Liver (tissue), 9 donors: ENCODE data around the gene TBCA. TPM values are rescaled to one million over a fixed set of nuclear protein-coding genes. Genes with fewer than 3 reads are reported as not detected.

ENCODE experiments used
- DNase-seq: peaks from one replicate; pipeline ENCODE4 v3.0.0-alpha.2; 2017; ENCODE audit warnings: low spot score
- H3K27ac ChIP-seq, 2 donors: one replicate each; pipeline ENCODE4 v1.7.0; 2013; ENCODE audit warnings: inconsistent platforms in 2 of 2, low read length in 2 of 2, control low read depth in 1 of 2, low read depth in 1 of 2, mild to moderate bottlenecking in 1 of 2
- H3K27me3 ChIP-seq, 4 donors: one replicate each; pipeline versions ENCODE4 v1.6.1 to v1.7.0; 2013; ENCODE audit warnings: low read length in 3 of 4, inconsistent platforms in 1 of 4, mild to moderate bottlenecking in 1 of 4, moderate library complexity in 1 of 4; ENCODE audit not compliant: control insufficient read depth in 4 of 4, insufficient read depth in 4 of 4
- H3K36me3 ChIP-seq, 4 donors: one replicate each; pipeline versions ENCODE4 v1.6.1 to v1.7.0; 2013; ENCODE audit warnings: low read length in 3 of 4, mild to moderate bottlenecking in 3 of 4, low read depth in 1 of 4, moderate library complexity in 1 of 4; ENCODE audit not compliant: control insufficient read depth in 4 of 4, insufficient read depth in 3 of 4
- H3K4me1 ChIP-seq, 4 donors: one replicate each; pipeline versions ENCODE4 v1.6.1 to v1.7.0; 2013; ENCODE audit warnings: low read length in 3 of 4, mild to moderate bottlenecking in 3 of 4, moderate library complexity in 1 of 4; ENCODE audit not compliant: control insufficient read depth in 4 of 4, insufficient read depth in 4 of 4
- H3K4me3 ChIP-seq, 3 donors: one replicate each; pipeline versions ENCODE4 v1.6.1 to v1.7.0; 2013; ENCODE audit warnings: low read length in 3 of 3, control low read depth in 1 of 3, low read depth in 1 of 3, mild to moderate bottlenecking in 1 of 3
- H3K9ac ChIP-seq, 2 donors: one replicate each; pipeline ENCODE4 v1.7.0; 2013; ENCODE audit warnings: low read length in 2 of 2, mild to moderate bottlenecking in 2 of 2, moderate library complexity in 2 of 2, control low read depth in 1 of 2, low read depth in 1 of 2
- H3K9me3 ChIP-seq, 4 donors: one replicate each; pipeline versions ENCODE4 v1.6.1 to v1.7.0; 2013; ENCODE audit warnings: low read length in 3 of 4; ENCODE audit not compliant: control insufficient read depth in 4 of 4
- ATF3 ChIP-seq: IDR thresholded peaks from 2 replicates; pipeline ENCODE4 v1.6.1; 2016; ENCODE audit warnings: antibody characterized with exemption
- EGR1 ChIP-seq, 2 donors: IDR thresholded peaks; 2 replicates each; pipeline ENCODE4 v1.6.1; 2016 to 2018; ENCODE audit warnings: antibody characterized with exemption in 2 of 2, low read depth in 2 of 2
- FOXA1 ChIP-seq: IDR thresholded peaks from 2 replicates; pipeline ENCODE4 v1.6.1; 2016; ENCODE audit warnings: antibody characterized with exemption
- FOXA2 ChIP-seq: IDR thresholded peaks from 2 replicates; pipeline ENCODE4 v1.6.1; 2016; ENCODE audit warnings: antibody characterized with exemption
- GABPA ChIP-seq, 2 donors: IDR thresholded peaks in 1 of 2; conservative IDR thresholded peaks in 1 of 2; 2 replicates each; pipeline ENCODE4 v1.6.1; 2016; ENCODE audit warnings: antibody characterized with exemption in 2 of 2, mild to moderate bottlenecking in 1 of 2, moderate library complexity in 1 of 2
- HNF4A ChIP-seq, 2 donors: conservative IDR thresholded peaks; 2 replicates each; pipeline ENCODE4 v1.6.1; 2016; ENCODE audit warnings: antibody characterized with exemption in 2 of 2, mild to moderate bottlenecking in 2 of 2
- HNF4G ChIP-seq: IDR thresholded peaks from 2 replicates; pipeline ENCODE4 v1.6.1; 2016; ENCODE audit warnings: antibody characterized with exemption
- JUND ChIP-seq, 2 donors: IDR thresholded peaks; 2 replicates each; pipeline ENCODE4 v1.6.1; 2016; ENCODE audit warnings: antibody characterized with exemption in 2 of 2
- MAX ChIP-seq: IDR thresholded peaks from 2 replicates; pipeline ENCODE4 v1.6.1; 2016; ENCODE audit warnings: antibody characterized with exemption
- NR2F2 ChIP-seq: IDR thresholded peaks from 2 replicates; pipeline ENCODE4 v1.6.1; 2016; ENCODE audit warnings: antibody characterized with exemption
- RAD21 ChIP-seq, 2 donors: IDR thresholded peaks; 2 replicates each; pipeline ENCODE4 v1.6.1; 2016; ENCODE audit warnings: antibody characterized with exemption in 2 of 2, mild to moderate bottlenecking in 2 of 2
- RXRA ChIP-seq, 2 donors: IDR thresholded peaks; 2 replicates each; pipeline ENCODE4 v1.6.1; 2017 to 2018; ENCODE audit warnings: antibody characterized with exemption in 2 of 2, mild to moderate bottlenecking in 1 of 2
- SP1 ChIP-seq: IDR thresholded peaks from 2 replicates; pipeline ENCODE4 v1.6.1; 2018; ENCODE audit warnings: antibody characterized with exemption, mild to moderate bottlenecking
- TAF1 ChIP-seq: conservative IDR thresholded peaks from 2 replicates; pipeline ENCODE4 v1.6.1; 2016; ENCODE audit warnings: antibody characterized with exemption, mild to moderate bottlenecking
- YY1 ChIP-seq: IDR thresholded peaks from 2 replicates; pipeline ENCODE4 v1.6.1; 2016; ENCODE audit warnings: antibody characterized with exemption, mild to moderate bottlenecking
- WGBS: extraction: QIAGEN DNeasy Blood & Tissue Kit; methylation state at CpG from one replicate; pipeline ENCODE4 v1.1.7; 2013; 5-methylcytosine and 5-hydroxymethylcytosine counted together
- polyA plus RNA-seq, 2 donors: library from polyadenylated mRNA; stranded (reverse) in 1 of 2; unstranded in 1 of 2; fragments of 200-250 nt in 1 of 2; fragments of >200 nt in 1 of 2; fragmentation: Nextera tagmentation in 1 of 2; extraction: Ambion mirVana in 1 of 2; gene quantifications; one replicate each; pipeline versions ENCODE4 v1.2.1 to v1.2.3, GENCODE V29; 2013 to 2015
- total RNA-seq, 2 donors: library from RNA; depleted of rRNA; stranded (reverse); fragments of >200 nt; gene quantifications; one replicate each; pipeline ENCODE4 v1.2.3, GENCODE V29; 2014
- TF ChIP-seq, protein P1 (sequence below): IDR thresholded peaks from 2 replicates; pipeline ENCODE4 v1.6.1; 2016; ENCODE audit warnings: antibody characterized with exemption, mild to moderate bottlenecking
- TF ChIP-seq, protein P2 (sequence below): fragments of 150-350 bp; IDR thresholded peaks from 2 replicates; pipeline ENCODE4 v1.5.1; 2017; ENCODE audit warnings: improper control_type of control experiment, low read depth, low read length; ENCODE audit not compliant: missing input control
- TF ChIP-seq, protein P3 (sequence below): IDR thresholded peaks from 2 replicates; pipeline ENCODE4 v1.6.1; 2016; ENCODE audit warnings: antibody characterized with exemption
- donor health status: healthy.
- donor health status: healthy.
- donor health status: healthy.
- donor health status: healthy.
- donor health status: healthy.

The TBCA gene
- total and polyA plus RNA-seq, 4 donors = 62.5 to 338 (median 107) TPM

DNA sequence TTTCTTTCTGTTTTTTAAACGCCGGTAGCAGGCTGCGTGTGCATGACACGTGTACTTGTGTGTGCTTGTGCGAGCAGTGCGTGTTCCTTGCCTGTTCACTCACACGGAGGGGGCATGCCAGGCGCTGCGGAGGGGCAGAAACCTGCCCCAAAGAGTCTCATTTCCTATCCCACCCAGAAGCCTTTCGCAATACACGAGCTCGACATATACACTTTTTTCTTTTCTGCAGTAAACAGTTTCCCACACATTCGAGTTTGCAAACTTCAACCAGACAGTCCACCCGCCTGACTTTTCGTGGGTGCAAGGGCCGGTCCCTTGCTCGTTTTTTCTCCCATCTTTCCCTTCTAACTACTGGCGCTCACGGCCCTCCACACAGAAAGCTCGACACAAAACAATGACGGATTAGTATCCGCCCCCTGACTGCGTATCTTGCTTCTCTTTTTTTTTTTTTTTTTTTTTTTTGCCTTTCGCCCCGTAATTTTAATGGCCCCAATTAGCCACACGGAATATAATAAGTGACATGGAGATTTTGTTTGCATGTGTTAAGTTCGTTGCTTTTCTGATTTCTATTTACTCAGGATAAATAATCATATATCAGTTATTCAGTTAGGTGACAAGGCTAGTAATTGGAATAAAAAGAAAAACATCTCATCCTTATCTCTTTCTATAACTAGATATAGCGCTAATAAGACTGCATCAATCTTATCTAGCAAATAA lies 132.3 kb downstream of the TBCA start:
- H3K27ac ChIP-seq = no peak overlapping the region
- no peak for DNase-seq
- no peaks in the 10 kb centered on the region for H3K36me3 ChIP-seq
- H3K9ac ChIP-seq = no peak overlapping the region
- peaks cover 0 to 3% (median 0%) of the 10 kb centered on the region in 4 donors for H3K9me3 ChIP-seq
- peaks cover 4 to 22% (median 16%) of the 10 kb centered on the region in 4 donors for H3K4me1 ChIP-seq
- 9% methylated on average over 28 of the region's 28 CpGs for WGBS
- no peak overlapping the region for H3K4me3 ChIP-seq
- TF ChIP-seq ATF3 (no peak), JUND (IDR thresholded peaks at IDR 0.05) (no peak), RAD21 (IDR thresholded peaks at IDR 0.05) (no peak), GABPA (IDR thresholded peaks at IDR 0.05 in 1 of 2, conservative IDR thresholded peaks at IDR 0.05 in 1 of 2) (no peak), RXRA (IDR thresholded peaks at IDR 0.05) (no peak), MAX (no peak), NR2F2 (no peak), YY1 (no peak), TAF1 (no peak), SP1 (no peak)
- TF ChIP-seq, protein P1, sequence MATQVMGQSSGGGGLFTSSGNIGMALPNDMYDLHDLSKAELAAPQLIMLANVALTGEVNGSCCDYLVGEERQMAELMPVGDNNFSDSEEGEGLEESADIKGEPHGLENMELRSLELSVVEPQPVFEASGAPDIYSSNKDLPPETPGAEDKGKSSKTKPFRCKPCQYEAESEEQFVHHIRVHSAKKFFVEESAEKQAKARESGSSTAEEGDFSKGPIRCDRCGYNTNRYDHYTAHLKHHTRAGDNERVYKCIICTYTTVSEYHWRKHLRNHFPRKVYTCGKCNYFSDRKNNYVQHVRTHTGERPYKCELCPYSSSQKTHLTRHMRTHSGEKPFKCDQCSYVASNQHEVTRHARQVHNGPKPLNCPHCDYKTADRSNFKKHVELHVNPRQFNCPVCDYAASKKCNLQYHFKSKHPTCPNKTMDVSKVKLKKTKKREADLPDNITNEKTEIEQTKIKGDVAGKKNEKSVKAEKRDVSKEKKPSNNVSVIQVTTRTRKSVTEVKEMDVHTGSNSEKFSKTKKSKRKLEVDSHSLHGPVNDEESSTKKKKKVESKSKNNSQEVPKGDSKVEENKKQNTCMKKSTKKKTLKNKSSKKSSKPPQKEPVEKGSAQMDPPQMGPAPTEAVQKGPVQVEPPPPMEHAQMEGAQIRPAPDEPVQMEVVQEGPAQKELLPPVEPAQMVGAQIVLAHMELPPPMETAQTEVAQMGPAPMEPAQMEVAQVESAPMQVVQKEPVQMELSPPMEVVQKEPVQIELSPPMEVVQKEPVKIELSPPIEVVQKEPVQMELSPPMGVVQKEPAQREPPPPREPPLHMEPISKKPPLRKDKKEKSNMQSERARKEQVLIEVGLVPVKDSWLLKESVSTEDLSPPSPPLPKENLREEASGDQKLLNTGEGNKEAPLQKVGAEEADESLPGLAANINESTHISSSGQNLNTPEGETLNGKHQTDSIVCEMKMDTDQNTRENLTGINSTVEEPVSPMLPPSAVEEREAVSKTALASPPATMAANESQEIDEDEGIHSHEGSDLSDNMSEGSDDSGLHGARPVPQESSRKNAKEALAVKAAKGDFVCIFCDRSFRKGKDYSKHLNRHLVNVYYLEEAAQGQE = no peak
- H3K27me3 ChIP-seq = peaks cover 7 to 44% (median 23%) of the 10 kb centered on the region in 4 donors

DNA sequence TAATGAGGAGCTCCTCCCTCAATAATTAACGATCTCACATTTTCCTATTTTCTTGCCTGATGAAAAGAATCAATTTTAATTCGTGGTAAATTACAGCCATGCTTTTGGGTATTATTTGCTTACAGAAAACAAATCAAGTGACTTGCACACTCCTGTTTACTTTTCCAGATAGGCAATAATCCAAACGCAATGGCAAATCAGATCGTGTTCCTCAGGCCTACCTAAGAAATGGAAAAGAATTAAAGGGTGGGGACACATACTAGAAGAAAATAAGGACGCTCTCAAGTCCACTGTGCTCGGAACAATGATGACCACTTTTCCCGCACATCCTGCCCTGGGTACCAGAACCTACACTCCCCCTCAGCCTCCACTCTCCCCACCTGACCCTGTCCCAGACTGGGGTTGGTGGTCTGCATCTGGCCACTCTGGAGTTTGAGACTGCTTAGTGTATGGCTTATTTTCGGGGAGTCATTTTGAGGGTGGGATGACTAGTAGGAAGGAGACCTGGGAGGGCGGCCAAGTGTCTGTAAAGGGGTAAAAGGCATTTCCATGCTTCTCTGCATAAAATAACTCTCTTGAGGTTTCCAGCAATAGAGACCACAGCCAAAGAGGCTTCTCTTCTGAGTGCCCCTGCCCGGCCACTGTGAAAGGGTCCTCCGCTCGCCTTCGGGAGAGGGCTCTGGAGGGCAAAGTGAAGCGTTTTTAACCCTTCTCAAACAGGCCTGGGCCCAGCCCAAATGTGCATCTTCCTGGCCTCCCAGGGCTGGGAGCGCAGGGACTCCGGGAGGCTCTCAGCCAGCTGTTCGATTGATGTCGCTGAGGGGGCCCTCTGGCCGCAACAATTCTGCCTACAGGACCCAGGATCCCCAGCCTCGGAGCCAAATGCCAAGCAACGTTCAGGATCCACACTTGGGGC lies 133.1 kb downstream of the TBCA start:
- H3K27ac ChIP-seq = no peak overlapping the region
- peaks cover 0 to 3% (median 0%) of the 10 kb centered on the region in 4 donors for H3K9me3 ChIP-seq
- H3K27me3 ChIP-seq = peaks cover 7 to 44% (median 28%) of the 10 kb centered on the region in 4 donors
- H3K9ac ChIP-seq = no peak overlapping the region
- WGBS = 14% methylated on average over 21 of the region's 21 CpGs
- no peaks in the 10 kb centered on the region for H3K36me3 ChIP-seq
- no peak for DNase-seq
- H3K4me3 ChIP-seq = no peak overlapping the region
- peaks cover 4 to 22% (median 17%) of the 10 kb centered on the region in 4 donors for H3K4me1 ChIP-seq
- TF ChIP-seq ATF3 (no peak), RAD21 (IDR thresholded peaks at IDR 0.05) (no peak), YY1 (no peak), RXRA (IDR thresholded peaks at IDR 0.05) (no peak), EGR1 (IDR thresholded peaks at IDR 0.05; ENCODE audit: low read depth in 2 of 2) (no peak), NR2F2 (no peak), SP1 (no peak), HNF4G (no peak), FOXA1 (no peak), HNF4A (conservative IDR thresholded peaks at IDR 0.05) (no peak), FOXA2 (no peak)
- TF ChIP-seq, protein P2, sequence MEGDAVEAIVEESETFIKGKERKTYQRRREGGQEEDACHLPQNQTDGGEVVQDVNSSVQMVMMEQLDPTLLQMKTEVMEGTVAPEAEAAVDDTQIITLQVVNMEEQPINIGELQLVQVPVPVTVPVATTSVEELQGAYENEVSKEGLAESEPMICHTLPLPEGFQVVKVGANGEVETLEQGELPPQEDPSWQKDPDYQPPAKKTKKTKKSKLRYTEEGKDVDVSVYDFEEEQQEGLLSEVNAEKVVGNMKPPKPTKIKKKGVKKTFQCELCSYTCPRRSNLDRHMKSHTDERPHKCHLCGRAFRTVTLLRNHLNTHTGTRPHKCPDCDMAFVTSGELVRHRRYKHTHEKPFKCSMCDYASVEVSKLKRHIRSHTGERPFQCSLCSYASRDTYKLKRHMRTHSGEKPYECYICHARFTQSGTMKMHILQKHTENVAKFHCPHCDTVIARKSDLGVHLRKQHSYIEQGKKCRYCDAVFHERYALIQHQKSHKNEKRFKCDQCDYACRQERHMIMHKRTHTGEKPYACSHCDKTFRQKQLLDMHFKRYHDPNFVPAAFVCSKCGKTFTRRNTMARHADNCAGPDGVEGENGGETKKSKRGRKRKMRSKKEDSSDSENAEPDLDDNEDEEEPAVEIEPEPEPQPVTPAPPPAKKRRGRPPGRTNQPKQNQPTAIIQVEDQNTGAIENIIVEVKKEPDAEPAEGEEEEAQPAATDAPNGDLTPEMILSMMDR = no peak
- TF ChIP-seq, protein P3, sequence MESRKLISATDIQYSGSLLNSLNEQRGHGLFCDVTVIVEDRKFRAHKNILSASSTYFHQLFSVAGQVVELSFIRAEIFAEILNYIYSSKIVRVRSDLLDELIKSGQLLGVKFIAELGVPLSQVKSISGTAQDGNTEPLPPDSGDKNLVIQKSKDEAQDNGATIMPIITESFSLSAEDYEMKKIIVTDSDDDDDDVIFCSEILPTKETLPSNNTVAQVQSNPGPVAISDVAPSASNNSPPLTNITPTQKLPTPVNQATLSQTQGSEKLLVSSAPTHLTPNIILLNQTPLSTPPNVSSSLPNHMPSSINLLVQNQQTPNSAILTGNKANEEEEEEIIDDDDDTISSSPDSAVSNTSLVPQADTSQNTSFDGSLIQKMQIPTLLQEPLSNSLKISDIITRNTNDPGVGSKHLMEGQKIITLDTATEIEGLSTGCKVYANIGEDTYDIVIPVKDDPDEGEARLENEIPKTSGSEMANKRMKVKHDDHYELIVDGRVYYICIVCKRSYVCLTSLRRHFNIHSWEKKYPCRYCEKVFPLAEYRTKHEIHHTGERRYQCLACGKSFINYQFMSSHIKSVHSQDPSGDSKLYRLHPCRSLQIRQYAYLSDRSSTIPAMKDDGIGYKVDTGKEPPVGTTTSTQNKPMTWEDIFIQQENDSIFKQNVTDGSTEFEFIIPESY = no peak
- TF ChIP-seq, protein P1 = no peak
